K562 (cell line): ENCODE results near the gene GADD45B. TPM values are rescaled to one million over a fixed set of nuclear protein-coding genes. Genes with fewer than 3 reads are reported as not detected.

Experiments
- ATAC-seq: fragments of 200-7000 bp; cut with Tn5 transposase; 3 replicates; pipeline ENCODE4 v1.9.1; 2020; ENCODE audit warnings: moderate library complexity
- BruUV-seq: library from RNA; stranded (reverse); fragments of 400-500 nt; replicated peaks from 2 replicates; lab custom pipeline; 2021; lab: Mats Ljungman, UMichigan
- CTCF ChIA-PET: fragments of 300-600 bp; formaldehyde crosslinking; extraction: SDS; loops from one replicate; lab custom pipeline; 2021; ENCODE audit warnings: low intra/inter-chr PET ratio; lab: Yijun Ruan, JAX
- POLR2A ChIA-PET: fragments of 300-600, 350-650 bp; sonication (Branson Sonifier 250); formaldehyde crosslinking; extraction: SDS; loops from one replicate; lab custom pipeline; 2021; ENCODE audit warnings: antibody characterized with exemption, inconsistent platforms; lab: Yijun Ruan, JAX
- DNase-seq, 4 experiments: peaks; one replicate each; pipeline versions ENCODE4 v3.0.0 to v3.0.0-alpha.2; 2011 to 2018; ENCODE audit warnings: low spot score in 3 of 4, mixed read lengths in 3 of 4; ENCODE audit errors: extremely low read depth in 1 of 4
- FAIRE-seq: peaks from 2 replicates; lab custom pipeline; 2011; peaks lifted over from hg19 to GRCh38; lab: Jason Lieb, UNC
- H2AFZ ChIP-seq: 2 replicates; pipeline ENCODE4 v1.6.0; 2011; ENCODE audit warnings: low read depth, low read length, control low read depth, inconsistent platforms
- H3K27ac ChIP-seq: fragments of 200-600 bp; 3 replicates; pipeline ENCODE4 v1.8.0; 2011; ENCODE audit warnings: low read depth, mild to moderate bottlenecking, control low read depth, inconsistent platforms, low read length, moderate library complexity, mixed read lengths; ENCODE audit errors: extremely low read depth
- H3K27me3 ChIP-seq, 2 experiments: fragments of 300-600 bp in 1 of 2; 2 replicates in 1 of 2; 3 replicates in 1 of 2; pipeline versions ENCODE4 v1.6.0 to v1.8.0; 2011; ENCODE audit warnings: inconsistent platforms in 2 of 2, low read length in 2 of 2, mild to moderate bottlenecking in 1 of 2, mixed read lengths in 1 of 2, moderate library complexity in 1 of 2; ENCODE audit not compliant: control insufficient read depth in 2 of 2, insufficient read depth in 2 of 2
- H3K36me3 ChIP-seq: fragments of 300-600 bp; 3 replicates; pipeline ENCODE4 v1.8.0; 2011; ENCODE audit warnings: mild to moderate bottlenecking, low read length, inconsistent platforms; ENCODE audit not compliant: control insufficient read depth, insufficient read depth
- H3K4me1 ChIP-seq, 2 experiments: fragments of 200-600 bp in 1 of 2; replicated peaks in 1 of 2; 2 replicates in 1 of 2; 3 replicates in 1 of 2; pipeline versions ENCODE4 v1.5.1 to v1.8.0; 2011; ENCODE audit warnings: inconsistent platforms in 2 of 2, low read length in 2 of 2, mild to moderate bottlenecking in 1 of 2, mixed read lengths in 1 of 2, moderate library complexity in 1 of 2; ENCODE audit not compliant: control insufficient read depth in 2 of 2, insufficient read depth in 2 of 2
- H3K4me2 ChIP-seq: 2 replicates; pipeline ENCODE4 v1.6.1; 2011; ENCODE audit warnings: low read length, control low read depth, inconsistent platforms, mixed read lengths; ENCODE audit not compliant: insufficient read depth
- H3K4me3 ChIP-seq: fragments of 200-600 bp; sonication (generic), shearing (Covaris generic); 2 replicates; pipeline ENCODE4 v1.5.1; 2016; ENCODE audit warnings: control low read depth, inconsistent platforms
- H3K79me2 ChIP-seq: fragments of 200-600 bp; 3 replicates; pipeline ENCODE4 v1.8.0; 2011; ENCODE audit warnings: low read length, inconsistent platforms; ENCODE audit not compliant: control insufficient read depth, insufficient read depth
- H3K9ac ChIP-seq, 2 experiments: 2 replicates each; pipeline versions ENCODE4 v1.6.0 to v1.6.1; 2011; ENCODE audit warnings: low read depth in 2 of 2, low read length in 2 of 2, control low read depth in 1 of 2, inconsistent platforms in 1 of 2, mild to moderate bottlenecking in 1 of 2, mixed read lengths in 1 of 2; ENCODE audit not compliant: insufficient read depth in 1 of 2
- H3K9me1 ChIP-seq: one replicate; pipeline ENCODE4 v1.6.0; 2011; ENCODE audit warnings: inconsistent platforms, mild to moderate bottlenecking, low read length, moderate library complexity; ENCODE audit not compliant: control insufficient read depth, insufficient read depth
- H3K9me3 ChIP-seq: replicated peaks from 2 replicates; pipeline ENCODE4 v1.5.1; 2011; ENCODE audit warnings: low read depth, low read length, inconsistent platforms; ENCODE audit not compliant: control insufficient read depth, insufficient read depth
- H4K20me1 ChIP-seq: replicated peaks from 2 replicates; pipeline ENCODE4 v1.6.1; 2011; ENCODE audit warnings: low read length, inconsistent platforms, mixed read lengths; ENCODE audit not compliant: control insufficient read depth, insufficient read depth
- ETV5 ChIP-seq: sonication (generic); formaldehyde crosslinking; IDR thresholded peaks from 2 replicates; pipeline ENCODE4 v1.4.0; 2020; ENCODE audit warnings: low read depth, mild to moderate bottlenecking, missing genetic modification reagents
- KLF1 ChIP-seq: fragments of 450-650 bp; IDR thresholded peaks from 2 replicates; pipeline ENCODE4 v1.6.1; 2016; ENCODE audit warnings: missing genetic modification characterization, missing compliant biosample characterization
- POLR2G ChIP-seq: fragments of 200-400 bp; formaldehyde crosslinking; IDR thresholded peaks from 2 replicates; pipeline ENCODE4 v1.6.1; 2017; ENCODE audit warnings: low read depth, mild to moderate bottlenecking, antibody characterized with exemption, low read length, moderate library complexity
- RBFOX2 ChIP-seq: fragments of 200-400 bp; formaldehyde crosslinking; IDR thresholded peaks from 2 replicates; pipeline ENCODE4 v1.6.1; 2017; ENCODE audit warnings: low read depth, mild to moderate bottlenecking, low read length, moderate library complexity
- WGBS: fragments of 100-300 bp; shearing (Covaris generic); methylation state at CpG from one replicate; pipeline ENCODE4 v1.1.6; 2016; ENCODE audit warnings: low coverage, mixed read lengths; ENCODE audit not compliant: insufficient coverage; ENCODE audit errors: missing lambda C conversion rate; 5-methylcytosine and 5-hydroxymethylcytosine counted together
- in situ Hi-C: fragments of 300-500 bp; cut with MboI; formaldehyde crosslinking; loops from 4 replicates; pipeline ENCODE4 v1.15.0; 2018; ENCODE audit warnings: inconsistent platforms, mixed read lengths
- intact Hi-C: fragments of 100-400 bp; cut with micrococcal nuclease; formaldehyde crosslinking; loops from 2 replicates; pipeline ENCODE4 v1.14.2; 2022
- polyA plus RNA-seq, 8 experiments: library from polyadenylated mRNA; depleted of rRNA in 4 of 8; stranded (reverse) in 5 of 8; unstranded in 3 of 8; fragments of >200 nt; fragmentation: Nextera tagmentation in 2 of 8; fragmentation: Illumina TruSeq in 1 of 8; extraction: Ambion mirVana in 2 of 8; extraction: Trizol in 1 of 8; gene quantifications; 2 replicates each; pipeline versions ENCODE4 v1.2.1 to v1.2.3, GENCODE V29; 2011 to 2014; ENCODE audit warnings: inconsistent platforms in 1 of 8, missing spikeins in 1 of 8
- total RNA-seq, 7 experiments: library from RNA; depleted of rRNA in 6 of 7; stranded (reverse); fragments of >200 nt in 6 of 7; fragmentation: Illumina TruSeq in 2 of 7; extraction: Trizol in 2 of 7; gene quantifications; 2 replicates each; pipeline versions ENCODE4 v1.2.1 to v1.2.3, GENCODE V29; 2011 to 2021; ENCODE audit warnings: low replicate concordance in 1 of 7

GADD45B gene
- total and polyA plus RNA-seq, 9 of the 15 experiments (the other 6 are each of a cell fraction or from before 2014, with no cell fraction given), result 0.06 to 4.1 (median 2.1) TPM

- FAIRE-seq (no peak), DNase-seq (no peak), ATAC-seq (no peak)
- intact Hi-C loops (no loop called here), in situ Hi-C loops (no loop called here)
- no TSS peak for BruUV-seq
- Histone ChIP-seq H3K27me3 (no peaks in the 10 kb centered on the region), H3K9me3 (no peaks in the 10 kb centered on the region), H3K27ac (no peak overlapping the region), H3K4me2 (no peak overlapping the region), H3K36me3 (peaks cover 72% of the 10 kb centered on the region; the same call in 1 of the 3 replicates), H4K20me1 (peaks cover 14% of the 10 kb centered on the region), H3K79me2 (peaks cover 44% of the 10 kb centered on the region), H2AFZ (no peak overlapping the region), H3K4me3 (no peak overlapping the region), H3K4me1 (peaks cover 0 to 22% of the 10 kb centered on the region in 2 experiments; a peak in 2 of 5 replicates), H3K9me1 (no peaks in the 10 kb centered on the region), H3K9ac (peak overlapping the region in 1 of 2 experiments; percentile 55; a peak in 1 of 4 replicates)
- 92% methylated on average over 18 of the region's 34 CpGs for WGBS
- ChIA-PET CTCF (no interaction called here), POLR2A (interaction anchor here (0.6 to 1.5 kb wide), 4 partner anchors 8 to 16 kb away, joined by 3 to 4 read pairs (median 4); no protein-coding TSS in a partner anchor)
- TF ChIP-seq ETV5 (CRISPR knock-in tag) (no peak), RBFOX2 (0 out of 2 replicates have a peak, but pooled peaks have one; percentile 13)
These were observed 31.5 kb upstream of the GADD45B start for GRCh38 chr19:2444251-2445002.

- ATAC-seq, result no peak
- no peak overlapping the region for H3K4me3 ChIP-seq
- no TSS peak for BruUV-seq
- FAIRE-seq, result no peak
- no peaks in the 10 kb centered on the region for H3K27me3 ChIP-seq
- ChIA-PET CTCF (no interaction called here), POLR2A (interaction anchor here (0.6 to 2.0 kb wide), 3 partner anchors 10 to 17 kb away, joined by 3 to 4 read pairs (median 3); partner anchors contain the start of gene LMNB2)
- H3K36me3 ChIP-seq, result peaks cover 72% of the 10 kb centered on the region; the same call in 1 of the 3 replicates
- H3K9ac ChIP-seq, result 0 out of 4 replicates have a peak overlapping the region, but pooled peaks of 1 of the 2 experiments have one; percentile 36
- no peak overlapping the region for H3K4me2 ChIP-seq
- H3K79me2 ChIP-seq, result peaks cover 56% of the 10 kb centered on the region
- H2AFZ ChIP-seq, result no peak overlapping the region
- DNase-seq, result no peak
- WGBS, result 95% methylated on average over 19 of the region's 19 CpGs
- TF ChIP-seq KLF1 (tag) (no peak), POLR2G (0 out of 2 replicates have a peak, but pooled peaks have one; percentile 20)
- in situ Hi-C loops (no loop called here), intact Hi-C loops (no loop called here)
- H3K9me3 ChIP-seq, result no peaks in the 10 kb centered on the region
- peaks cover 3% of the 10 kb centered on the region for H3K9me1 ChIP-seq
- no peak overlapping the region for H3K27ac ChIP-seq
- H3K4me1 ChIP-seq, result peaks cover 0 to 20% of the 10 kb centered on the region in 2 experiments; a peak in 2 of 5 replicates
- peaks cover 14% of the 10 kb centered on the region for H4K20me1 ChIP-seq
These were observed 29.5 kb upstream of the GADD45B start for GRCh38 chr19:2446381-2446780.
